C4-2B (cell line): ENCODE data around the gene RGS9.

Experiments used
- CTCF ChIP-seq: fragments of 450-650 bp; conservative IDR thresholded peaks from 2 replicates; pipeline ENCODE4 v1.5.1; 2017; ENCODE audit warnings: mild to moderate bottlenecking
- ZFX ChIP-seq: fragments of 450-650 bp; IDR thresholded peaks from 2 replicates; pipeline ENCODE4 v1.6.1; 2017

- no peak for TF ChIP-seq CTCF
- TF ChIP-seq ZFX: no peak
These were observed 123.5 kb downstream of the RGS9 start for GRCh38 chr17:65260626-65261025.
